DMS 273 (cell line): ENCODE results near the gene TNFRSF13B.

Source experiments
- DNase-seq: peaks from one replicate; lab custom pipeline; 2025; ENCODE audit not compliant: unreplicated experiment; lab: John Stamatoyannopoulos, UW

The TNFRSF13B gene

GRCh38 chr17:16939606-16940115 is 32.3 kb downstream of the TNFRSF13B start:
- DNase-seq: no peak

GRCh38 chr17:16939208-16939576 is 32.7 kb downstream of the TNFRSF13B start:
- DNase-seq: no peak

GRCh38 chr17:16938496-16939207 is 33.3 kb downstream of the TNFRSF13B start:
- DNase-seq: no peak

- DNase-seq: no peak
These were observed 33.9 kb downstream of the TNFRSF13B start for GRCh38 chr17:16938031-16938430.

- no peak for DNase-seq
These were observed 34.5 kb downstream of the TNFRSF13B start for GRCh38 chr17:16937431-16937830.

GRCh38 chr17:16936536-16937310 is 35.2 kb downstream of the TNFRSF13B start:
- DNase-seq: no peak

- DNase-seq: no peak
These were observed 36.1 kb downstream of the TNFRSF13B start for GRCh38 chr17:16935786-16936185.

GRCh38 chr17:16935241-16935663 is 36.7 kb downstream of the TNFRSF13B start:
- no peak for DNase-seq

- no peak for DNase-seq
These were observed 37.1 kb downstream of the TNFRSF13B start for GRCh38 chr17:16934836-16935235.

GRCh38 chr17:16934133-16934795 is 37.7 kb downstream of the TNFRSF13B start:
- DNase-seq: no peak

GRCh38 chr17:16933317-16934132 is 38.4 kb downstream of the TNFRSF13B start:
- DNase-seq: no peak

- DNase-seq: no peak
These were observed 39.3 kb downstream of the TNFRSF13B start for GRCh38 chr17:16932611-16933010.

- no peak for DNase-seq
These were observed 39.8 kb downstream of the TNFRSF13B start for GRCh38 chr17:16932156-16932555.

GRCh38 chr17:16931318-16932060 is 40.4 kb downstream of the TNFRSF13B start:
- no peak for DNase-seq

GRCh38 chr17:16930571-16931317 is 41.2 kb downstream of the TNFRSF13B start:
- DNase-seq: no peak

- no peak for DNase-seq
These were observed 42.0 kb downstream of the TNFRSF13B start for GRCh38 chr17:16929757-16930520.

GRCh38 chr17:16929035-16929680 is 42.8 kb downstream of the TNFRSF13B start:
- DNase-seq: peak; percentile 60

- DNase-seq: peak; percentile 43
These were observed 43.4 kb downstream of the TNFRSF13B start for GRCh38 chr17:16928406-16929034.
